Bronchial epithelial cell (primary cell): ENCODE results near the gene RNF175. TPM values are rescaled to one million over a fixed set of nuclear protein-coding genes. Genes with fewer than 3 reads are reported as not detected.

Experiments used
- DNase-seq: peaks from one replicate; pipeline ENCODE4 v3.0.0-alpha.2; 2010; ENCODE audit warnings: low read depth
- FAIRE-seq: peaks from 2 replicates; lab custom pipeline; 2011; peaks lifted over from hg19 to GRCh38; lab: Jason Lieb, UNC
- H3K27me3 ChIP-seq: 2 replicates; pipeline ENCODE4 v1.5.1; 2011; ENCODE audit warnings: low read length; ENCODE audit not compliant: control insufficient read depth, insufficient read depth
- H3K36me3 ChIP-seq: 2 replicates; pipeline ENCODE4 v1.5.1; 2011; ENCODE audit warnings: low read length; ENCODE audit not compliant: control insufficient read depth, insufficient read depth
- H3K4me3 ChIP-seq: 2 replicates; pipeline ENCODE4 v1.5.1; 2011; ENCODE audit warnings: mild to moderate bottlenecking, low read depth, low read length, control low read depth
- CTCF ChIP-seq: IDR thresholded peaks from 2 replicates; pipeline ENCODE4 v1.5.1; 2011; ENCODE audit warnings: mild to moderate bottlenecking, moderate library complexity, low read length, control low read depth, inconsistent platforms; ENCODE audit not compliant: insufficient read depth, severe bottlenecking
- total RNA-seq: library from RNA; depleted of rRNA; stranded (reverse); fragments of >200 nt; gene quantifications from 2 replicates; pipeline ENCODE4 v1.2.1, GENCODE V29; 2014

The RNF175 gene
- total RNA-seq, 1 donor from 2014 or later, result under 0.01 TPM

- Histone ChIP-seq H3K4me3 (no peak overlapping the region), H3K27me3 (peaks cover 7% of the 10 kb centered on the region), H3K36me3 (no peaks in the 10 kb centered on the region)
- no peak for DNase-seq
- no peak for FAIRE-seq
- no peak for TF ChIP-seq CTCF
Measured at GRCh38 chr4:153764601-153765368, 5.0 kb upstream of the RNF175 start.

- H3K27me3 ChIP-seq, result peaks cover 10% of the 10 kb centered on the region
- no peak for FAIRE-seq
- DNase-seq, result peak; percentile 19
- H3K36me3 ChIP-seq, result no peaks in the 10 kb centered on the region
- TF ChIP-seq CTCF, result peak; percentile 40
- no peak overlapping the region for H3K4me3 ChIP-seq
Measured at GRCh38 chr4:153763404-153763803, 3.6 kb upstream of the RNF175 start.

- no peak for DNase-seq
- Histone ChIP-seq H3K4me3 (no peak overlapping the region), H3K27me3 (peaks cover 10% of the 10 kb centered on the region), H3K36me3 (no peaks in the 10 kb centered on the region)
- FAIRE-seq, result no peak
- TF ChIP-seq CTCF, result no peak
Measured at GRCh38 chr4:153758688-153759406, 977 bp downstream of the RNF175 start.

- no peak for DNase-seq
- no peaks in the 10 kb centered on the region for H3K36me3 ChIP-seq
- TF ChIP-seq CTCF, result no peak
- FAIRE-seq, result peak; percentile 88
- no peak overlapping the region for H3K4me3 ChIP-seq
- peaks cover 8% of the 10 kb centered on the region for H3K27me3 ChIP-seq
Measured at GRCh38 chr4:153758136-153758535, 1.7 kb downstream of the RNF175 start.

GRCh38 chr4:153757407-153757806 is 2.4 kb downstream of the RNF175 start:
- FAIRE-seq, result no peak

More at GRCh38 chr4:153757407-153757806, 2.4 kb downstream of the RNF175 start:
- H3K36me3 ChIP-seq, result no peaks in the 10 kb centered on the region
- no peak for TF ChIP-seq CTCF
- no peak for DNase-seq
- H3K27me3 ChIP-seq, result peaks cover 8% of the 10 kb centered on the region
- no peak overlapping the region for H3K4me3 ChIP-seq
